Measurements from ENCODE around the gene PIP4K2B. TPM values are rescaled to one million over a fixed set of nuclear protein-coding genes. Genes with fewer than 3 reads are reported as not detected.

The PIP4K2B gene
- total and polyA plus RNA-seq, 8 donors: 39.8 to 94.3 (median 87.0) TPM

GRCh38 chr17:38746004-38746848 is 53.1 kb downstream of the PIP4K2B start:
- peak overlapping the region in 1 of 2 donors; percentile 71 for H3K27ac ChIP-seq
- H3K4me3 ChIP-seq: peak overlapping the region; percentile 89 to 97
- H3K4me1 ChIP-seq: peaks cover 21 to 92% of the 10 kb centered on the region in 2 donors
- DNase-seq (no peak), ATAC-seq (no peak)
- TF ChIP-seq CTCF (IDR thresholded peaks at IDR 0.05): no peak
- no peaks in the 10 kb centered on the region for H3K9me3 ChIP-seq
- H3K36me3 ChIP-seq: no peaks in the 10 kb centered on the region
- peaks cover 0 to 64% of the 10 kb centered on the region in 2 donors for H3K27me3 ChIP-seq
- intact Hi-C loops (cut with DNase I): no loop called here

GRCh38 chr17:38745545-38745944 is 53.8 kb downstream of the PIP4K2B start:
- H3K27ac ChIP-seq: no peak overlapping the region
- no peak overlapping the region for H3K4me3 ChIP-seq
- DNase-seq: no peak
- no peak for ATAC-seq
- no peaks in the 10 kb centered on the region for H3K36me3 ChIP-seq
- no peaks in the 10 kb centered on the region for H3K9me3 ChIP-seq
- intact Hi-C loops (cut with DNase I): no loop called here
- peaks cover 0 to 58% of the 10 kb centered on the region in 2 donors for H3K27me3 ChIP-seq
- no peak for TF ChIP-seq CTCF (IDR thresholded peaks at IDR 0.05)
- peaks cover 21 to 87% of the 10 kb centered on the region in 2 donors for H3K4me1 ChIP-seq

GRCh38 chr17:38743556-38744171 is 55.7 kb downstream of the PIP4K2B start:
- no peaks in the 10 kb centered on the region for H3K9me3 ChIP-seq
- peaks cover 0 to 39% of the 10 kb centered on the region in 2 donors for H3K27me3 ChIP-seq
- TF ChIP-seq CTCF (IDR thresholded peaks at IDR 0.05): no peak
- peak overlapping the region in 1 of 2 donors; percentile 33 for H3K27ac ChIP-seq
- peaks cover 21 to 69% of the 10 kb centered on the region in 2 donors for H3K4me1 ChIP-seq
- intact Hi-C loops (cut with DNase I): no loop called here
- ATAC-seq: peak; percentile 26
- H3K4me3 ChIP-seq: no peak overlapping the region
- H3K36me3 ChIP-seq: peaks cover 0 to 14% of the 10 kb centered on the region in 2 donors
- peak in 1 of 4 donors; percentile 84 for DNase-seq

- intact Hi-C loops (cut with DNase I): no loop called here
- ATAC-seq: peak; percentile 55
- TF ChIP-seq CTCF (IDR thresholded peaks at IDR 0.05): no peak
- H3K9me3 ChIP-seq: no peaks in the 10 kb centered on the region
- H3K27me3 ChIP-seq: peaks cover 0 to 29% of the 10 kb centered on the region in 2 donors
- DNase-seq: peak in 2 of 4 donors; percentile 96 to 98
- no peak overlapping the region for H3K4me3 ChIP-seq
- H3K4me1 ChIP-seq: peaks cover 21 to 61% of the 10 kb centered on the region in 2 donors
- H3K36me3 ChIP-seq: peaks cover 0 to 24% of the 10 kb centered on the region in 2 donors
- H3K27ac ChIP-seq: peak overlapping the region; percentile 77 to 78
Measured at GRCh38 chr17:38742411-38743308, 56.7 kb downstream of the PIP4K2B start.
